Astrocyte (in vitro differentiated cells and primary cell): ENCODE data around the gene LIN7A.

Source experiments
- CTCF ChIP-seq: IDR thresholded peaks from 2 replicates; pipeline ENCODE4 v1.5.1; 2011; ENCODE audit warnings: low read depth, mild to moderate bottlenecking, inconsistent platforms, low read length, moderate library complexity; ENCODE audit not compliant: insufficient read depth
- EZH2 ChIP-seq: IDR thresholded peaks from 2 replicates; pipeline ENCODE4 v1.6.1; 2012; ENCODE audit warnings: mild to moderate bottlenecking, low read length, inconsistent platforms; ENCODE audit not compliant: insufficient read depth

- TF ChIP-seq EZH2 (no peak), CTCF (no peak)
Measured at GRCh38 chr12:80936353-80936641, 1.4 kb downstream of the LIN7A start.
